HCT116 (cell line): ENCODE results near the gene SDK1.

ENCODE experiments used
- CEBPB ChIP-seq: IDR thresholded peaks from 2 replicates; pipeline ENCODE4 v1.6.1; 2012; ENCODE audit warnings: low read depth
- FOSL1 ChIP-seq: IDR thresholded peaks from 2 replicates; pipeline ENCODE4 v1.6.1; 2012; ENCODE audit warnings: low read depth
- POLR2A ChIP-seq: IDR thresholded peaks from 2 replicates; pipeline ENCODE4 v1.7.0; 2011; ENCODE audit warnings: borderline replicate concordance; ENCODE audit not compliant: insufficient read depth, insufficient read length; ENCODE audit errors: extremely low read depth
- POLR2AphosphoS5 ChIP-seq: IDR thresholded peaks from 2 replicates; pipeline ENCODE4 v1.6.1; 2011; ENCODE audit warnings: mild to moderate bottlenecking, low read depth, low read length, moderate library complexity
- SIN3A ChIP-seq: IDR thresholded peaks from 2 replicates; pipeline ENCODE4 v1.6.1; 2012; ENCODE audit warnings: low read depth
- SP1 ChIP-seq: IDR thresholded peaks from 2 replicates; pipeline ENCODE4 v1.6.1; 2012; ENCODE audit warnings: low read depth
- YY1 ChIP-seq: IDR thresholded peaks from 2 replicates; pipeline ENCODE4 v1.6.1; 2011; ENCODE audit warnings: low read length, low read depth, moderate library complexity, mild to moderate bottlenecking; ENCODE audit not compliant: insufficient replicate concordance; ENCODE audit errors: extremely low read depth
- TF ChIP-seq, protein P1 (sequence below): IDR thresholded peaks from 2 replicates; pipeline ENCODE4 v1.6.1; 2012; ENCODE audit warnings: low read depth
- TF ChIP-seq, protein P2 (sequence below), 3 experiments: fragments of 200-600 bp in 1 of 3; sonication (generic) in 1 of 3; IDR thresholded peaks in 2 of 3; conservative IDR thresholded peaks in 1 of 3; 2 replicates each; pipeline ENCODE4 v1.5.1; 2012 to 2017; ENCODE audit warnings: low read depth in 2 of 3, low read length in 2 of 3, antibody characterized with exemption in 1 of 3, borderline replicate concordance in 1 of 3, control low read depth in 1 of 3, mild to moderate bottlenecking in 1 of 3, mixed read lengths in 1 of 3, mixed run types in 1 of 3, moderate library complexity in 1 of 3; ENCODE audit not compliant: insufficient read depth in 1 of 3

DNA sequence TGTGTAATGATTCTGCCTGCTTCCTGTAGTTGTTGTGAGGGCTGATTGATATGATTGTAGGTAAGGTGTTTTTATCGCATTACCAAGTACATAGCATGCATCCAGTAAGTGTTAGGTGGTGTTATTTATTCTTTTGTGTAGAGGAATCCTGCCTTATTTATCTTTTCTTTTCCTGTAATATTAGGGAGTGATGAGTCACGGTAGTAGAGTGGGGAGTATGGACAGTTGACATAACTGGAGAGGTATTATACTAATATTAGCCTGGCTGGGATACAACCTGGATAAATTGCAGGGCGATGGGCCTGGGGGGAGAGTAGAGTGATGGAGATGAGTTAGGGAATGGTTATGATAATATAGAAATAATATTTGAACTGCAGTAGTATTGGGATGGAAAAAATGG, 9.8 kb downstream of the SDK1 start:
- TF ChIP-seq, protein P1, sequence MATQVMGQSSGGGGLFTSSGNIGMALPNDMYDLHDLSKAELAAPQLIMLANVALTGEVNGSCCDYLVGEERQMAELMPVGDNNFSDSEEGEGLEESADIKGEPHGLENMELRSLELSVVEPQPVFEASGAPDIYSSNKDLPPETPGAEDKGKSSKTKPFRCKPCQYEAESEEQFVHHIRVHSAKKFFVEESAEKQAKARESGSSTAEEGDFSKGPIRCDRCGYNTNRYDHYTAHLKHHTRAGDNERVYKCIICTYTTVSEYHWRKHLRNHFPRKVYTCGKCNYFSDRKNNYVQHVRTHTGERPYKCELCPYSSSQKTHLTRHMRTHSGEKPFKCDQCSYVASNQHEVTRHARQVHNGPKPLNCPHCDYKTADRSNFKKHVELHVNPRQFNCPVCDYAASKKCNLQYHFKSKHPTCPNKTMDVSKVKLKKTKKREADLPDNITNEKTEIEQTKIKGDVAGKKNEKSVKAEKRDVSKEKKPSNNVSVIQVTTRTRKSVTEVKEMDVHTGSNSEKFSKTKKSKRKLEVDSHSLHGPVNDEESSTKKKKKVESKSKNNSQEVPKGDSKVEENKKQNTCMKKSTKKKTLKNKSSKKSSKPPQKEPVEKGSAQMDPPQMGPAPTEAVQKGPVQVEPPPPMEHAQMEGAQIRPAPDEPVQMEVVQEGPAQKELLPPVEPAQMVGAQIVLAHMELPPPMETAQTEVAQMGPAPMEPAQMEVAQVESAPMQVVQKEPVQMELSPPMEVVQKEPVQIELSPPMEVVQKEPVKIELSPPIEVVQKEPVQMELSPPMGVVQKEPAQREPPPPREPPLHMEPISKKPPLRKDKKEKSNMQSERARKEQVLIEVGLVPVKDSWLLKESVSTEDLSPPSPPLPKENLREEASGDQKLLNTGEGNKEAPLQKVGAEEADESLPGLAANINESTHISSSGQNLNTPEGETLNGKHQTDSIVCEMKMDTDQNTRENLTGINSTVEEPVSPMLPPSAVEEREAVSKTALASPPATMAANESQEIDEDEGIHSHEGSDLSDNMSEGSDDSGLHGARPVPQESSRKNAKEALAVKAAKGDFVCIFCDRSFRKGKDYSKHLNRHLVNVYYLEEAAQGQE = no peak
- TF ChIP-seq, protein P2, sequence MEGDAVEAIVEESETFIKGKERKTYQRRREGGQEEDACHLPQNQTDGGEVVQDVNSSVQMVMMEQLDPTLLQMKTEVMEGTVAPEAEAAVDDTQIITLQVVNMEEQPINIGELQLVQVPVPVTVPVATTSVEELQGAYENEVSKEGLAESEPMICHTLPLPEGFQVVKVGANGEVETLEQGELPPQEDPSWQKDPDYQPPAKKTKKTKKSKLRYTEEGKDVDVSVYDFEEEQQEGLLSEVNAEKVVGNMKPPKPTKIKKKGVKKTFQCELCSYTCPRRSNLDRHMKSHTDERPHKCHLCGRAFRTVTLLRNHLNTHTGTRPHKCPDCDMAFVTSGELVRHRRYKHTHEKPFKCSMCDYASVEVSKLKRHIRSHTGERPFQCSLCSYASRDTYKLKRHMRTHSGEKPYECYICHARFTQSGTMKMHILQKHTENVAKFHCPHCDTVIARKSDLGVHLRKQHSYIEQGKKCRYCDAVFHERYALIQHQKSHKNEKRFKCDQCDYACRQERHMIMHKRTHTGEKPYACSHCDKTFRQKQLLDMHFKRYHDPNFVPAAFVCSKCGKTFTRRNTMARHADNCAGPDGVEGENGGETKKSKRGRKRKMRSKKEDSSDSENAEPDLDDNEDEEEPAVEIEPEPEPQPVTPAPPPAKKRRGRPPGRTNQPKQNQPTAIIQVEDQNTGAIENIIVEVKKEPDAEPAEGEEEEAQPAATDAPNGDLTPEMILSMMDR (IDR thresholded peaks at IDR 0.05 in 2 of 3, conservative IDR thresholded peaks at IDR 0.05 in 1 of 3; ENCODE audit: borderline replicate concordance in 1 of 3, insufficient read depth in 1 of 3, low read depth in 2 of 3, low read length in 2 of 3) = no peak
- no peak for TF ChIP-seq POLR2A
- no peak for TF ChIP-seq YY1
- TF ChIP-seq SIN3A = no peak
- TF ChIP-seq FOSL1 = no peak
- no peak for TF ChIP-seq POLR2AphosphoS5
- TF ChIP-seq SP1 = no peak
- no peak for TF ChIP-seq CEBPB
